ENCODE data around the gene CORO2B.

CORO2B gene

DNA sequence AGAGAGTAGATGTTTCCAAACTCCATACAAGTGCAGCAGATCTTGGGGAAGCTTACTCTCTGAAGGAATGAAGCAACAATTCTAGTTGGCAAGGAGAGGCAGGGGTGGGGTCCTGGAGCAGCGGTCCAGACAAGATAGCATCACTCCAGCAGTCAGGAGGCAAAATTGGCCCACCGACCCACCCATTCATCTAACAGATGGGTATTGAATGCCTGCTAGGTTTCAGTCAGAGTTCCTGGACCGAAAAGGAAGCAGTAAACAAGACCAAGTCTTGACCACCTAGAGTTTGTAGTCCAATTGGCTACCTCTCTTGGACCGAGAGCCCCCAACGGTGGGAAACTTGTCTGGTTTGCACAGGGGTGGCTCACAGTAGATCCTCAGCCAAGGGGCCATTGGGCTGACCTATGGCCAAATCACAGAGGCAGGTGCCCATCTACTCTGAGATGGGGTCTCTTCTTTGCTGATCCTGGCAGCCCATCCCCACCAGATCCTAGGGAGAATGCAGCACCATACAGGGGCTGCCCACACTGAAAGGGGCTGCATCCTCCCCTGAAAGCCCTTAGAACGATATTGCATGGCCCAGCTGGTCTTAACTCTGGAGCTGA, 74.3 kb downstream of the CORO2B start:
- no peak for FAIRE-seq

DNA sequence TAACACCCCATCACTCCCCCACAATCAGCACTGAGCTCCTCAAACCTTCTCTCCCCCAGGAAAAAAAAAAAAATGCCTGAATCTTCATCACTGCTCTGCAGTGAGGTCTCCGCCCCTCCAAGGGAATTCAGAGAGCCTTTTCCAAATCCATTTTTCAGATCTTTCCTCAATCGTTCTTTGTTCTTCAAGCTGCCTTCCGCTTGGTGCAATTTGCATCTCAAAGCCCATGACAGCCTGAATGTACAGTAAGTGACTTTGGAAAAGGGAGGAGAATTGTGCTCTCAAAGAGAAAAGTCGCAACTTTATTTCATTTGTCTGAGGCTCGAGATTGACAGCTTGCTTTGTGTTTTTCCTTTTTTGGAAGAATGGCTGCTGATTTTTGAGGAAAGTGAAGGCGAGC, 75.0 kb downstream of the CORO2B start:
- FAIRE-seq, result no peak

DNA sequence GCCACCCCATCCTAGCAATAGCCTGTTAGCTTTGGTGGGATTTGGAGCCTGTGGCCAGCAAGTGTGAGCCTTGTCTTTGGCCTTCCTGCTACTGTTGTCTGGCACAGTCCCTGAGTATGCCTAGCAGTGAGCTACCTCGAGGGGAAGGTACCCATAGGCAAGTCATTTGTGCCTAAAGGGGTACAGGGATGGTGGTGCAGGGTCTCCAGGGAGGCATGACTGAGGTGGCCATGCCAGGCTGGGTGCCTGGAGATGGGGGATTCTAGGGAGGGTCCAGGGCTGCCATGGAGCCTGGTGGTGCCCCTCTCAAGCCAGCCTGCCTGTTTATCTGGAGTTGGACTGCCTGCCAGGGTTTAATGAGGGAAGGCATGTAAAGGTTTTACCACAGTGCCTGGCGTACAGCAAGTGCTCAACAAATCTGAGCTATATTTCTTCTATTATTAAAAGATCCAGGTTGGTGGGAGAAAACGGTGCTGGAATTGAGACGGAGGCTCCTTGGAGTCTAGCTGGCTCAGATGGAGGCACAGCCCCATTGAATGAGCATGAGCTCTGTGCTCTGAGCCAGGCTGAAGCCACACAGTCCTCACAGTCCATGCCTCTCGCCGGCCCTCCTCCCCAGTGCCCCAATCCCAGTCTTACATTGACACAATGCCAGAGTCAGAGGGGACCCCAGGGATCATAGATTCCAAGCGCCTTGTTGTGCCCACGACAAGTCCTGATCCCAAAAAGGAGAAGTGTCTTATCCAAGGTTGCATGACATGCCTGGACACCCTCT, 76.2 kb downstream of the CORO2B start:
- FAIRE-seq, result no peak

DNA sequence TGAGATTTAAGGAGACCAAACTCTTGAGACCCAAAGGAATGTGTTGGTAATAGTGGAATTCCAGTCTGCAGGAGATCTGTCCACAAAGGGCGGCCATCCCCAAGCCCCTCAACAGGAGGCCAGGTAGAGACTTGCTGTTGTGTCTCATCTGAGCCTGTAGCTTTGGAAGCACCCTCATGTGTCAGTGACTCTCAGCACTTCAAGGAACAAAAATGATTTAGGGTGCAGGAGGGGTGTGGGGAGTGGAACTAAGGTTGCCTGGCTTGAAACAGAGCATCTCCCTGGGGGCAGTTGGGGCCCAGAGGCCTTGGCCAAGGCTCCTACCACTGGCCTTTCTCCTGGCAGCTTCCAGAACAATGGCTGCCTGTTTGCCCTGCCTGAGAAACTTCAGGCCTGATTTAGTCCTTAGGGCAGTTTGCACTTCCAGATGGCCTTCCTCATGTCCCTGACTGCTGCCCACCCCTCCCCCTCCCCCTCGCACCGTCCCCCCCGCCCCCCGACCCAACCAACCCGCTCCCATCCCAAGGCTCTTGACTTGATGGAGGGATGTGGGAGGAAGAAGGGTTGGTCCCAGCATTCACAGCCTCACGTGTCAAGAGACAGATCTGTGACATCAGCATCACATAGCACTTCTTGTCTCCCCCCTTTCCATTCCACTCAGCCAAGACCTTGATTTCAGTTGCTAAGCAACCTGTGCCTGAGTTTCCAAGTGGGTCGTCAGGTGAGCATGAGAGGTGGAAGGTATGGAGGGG, 77.1 kb downstream of the CORO2B start:
- FAIRE-seq, result no peak

GRCh38 chr15:68656438-68656739, 77.6 kb downstream of the CORO2B start:
- FAIRE-seq, result no peak

- no peak for FAIRE-seq
Measured at GRCh38 chr15:68658151-68658550, 79.4 kb downstream of the CORO2B start.

DNA sequence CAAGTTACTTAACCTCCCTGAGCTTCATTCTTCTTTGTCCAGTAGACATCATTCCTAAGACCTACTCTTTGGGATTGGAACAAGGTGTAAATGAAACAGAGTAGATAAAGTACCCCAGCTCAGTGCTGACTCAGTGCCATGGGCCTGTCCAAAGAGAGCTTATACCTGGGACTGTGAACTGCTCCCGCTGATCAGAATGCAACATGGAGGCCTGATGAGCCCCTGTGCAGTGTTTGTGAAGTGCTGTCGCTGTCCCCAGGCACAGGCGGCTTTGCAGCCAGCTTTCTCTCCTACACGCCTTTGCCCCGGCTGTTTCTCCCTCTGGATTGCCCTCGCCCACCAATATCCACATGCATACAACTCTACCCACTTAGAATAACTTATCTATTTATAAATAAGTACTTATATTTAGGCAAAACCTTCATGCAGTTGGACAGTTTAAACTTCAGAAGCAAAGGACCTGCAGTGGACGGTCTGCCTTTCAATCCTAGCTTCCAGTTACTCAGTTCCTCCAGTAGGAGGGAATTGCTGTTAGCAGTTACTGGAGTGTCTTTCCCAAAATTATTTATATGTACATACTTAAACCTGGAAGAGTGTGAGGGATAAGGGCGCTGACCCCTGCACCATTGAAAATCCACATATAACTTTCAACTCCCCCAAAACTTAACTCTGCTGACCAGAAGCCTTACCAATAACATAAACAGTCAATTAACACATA, 80.0 kb downstream of the CORO2B start:
- FAIRE-seq, result no peak

GRCh38 chr15:68663526-68663925, 84.7 kb downstream of the CORO2B start:
- FAIRE-seq, result no peak

DNA sequence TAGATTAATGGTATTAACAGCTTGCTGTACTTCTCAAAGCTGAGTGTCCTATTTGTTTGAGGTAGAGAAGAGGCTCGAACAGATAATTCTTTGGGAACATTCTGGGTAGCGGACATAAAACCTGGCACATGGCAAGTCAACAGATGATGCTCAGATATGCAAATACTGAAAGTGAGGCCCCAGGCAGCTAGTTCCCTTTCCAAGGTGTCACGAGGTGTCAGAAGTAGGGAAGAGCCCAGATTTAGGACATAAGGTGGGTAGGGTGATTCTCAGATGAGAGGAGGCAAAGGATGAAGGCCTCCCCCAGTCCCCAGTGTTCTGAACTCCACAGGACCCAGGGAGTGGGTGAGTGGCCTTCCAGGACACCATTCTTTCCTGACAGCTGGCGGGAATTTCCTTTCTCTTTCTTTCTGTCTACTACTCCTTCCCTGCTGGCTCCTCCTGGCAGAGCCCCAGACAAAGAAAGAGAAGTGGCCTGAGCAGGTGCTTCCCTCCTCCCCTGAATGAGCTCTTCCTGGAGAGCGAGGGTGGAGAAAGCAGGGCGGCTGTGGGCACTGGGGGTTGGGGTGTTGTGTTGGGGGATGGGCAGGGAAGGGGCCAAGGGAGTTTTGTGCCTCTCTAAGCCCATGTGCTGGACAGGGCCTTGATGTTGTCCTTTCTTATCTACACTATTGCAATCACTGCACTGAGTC, 87.5 kb downstream of the CORO2B start:
- FAIRE-seq, result no peak

GRCh38 chr15:68666812-68667450, 88.1 kb downstream of the CORO2B start:
- FAIRE-seq, result no peak

DNA sequence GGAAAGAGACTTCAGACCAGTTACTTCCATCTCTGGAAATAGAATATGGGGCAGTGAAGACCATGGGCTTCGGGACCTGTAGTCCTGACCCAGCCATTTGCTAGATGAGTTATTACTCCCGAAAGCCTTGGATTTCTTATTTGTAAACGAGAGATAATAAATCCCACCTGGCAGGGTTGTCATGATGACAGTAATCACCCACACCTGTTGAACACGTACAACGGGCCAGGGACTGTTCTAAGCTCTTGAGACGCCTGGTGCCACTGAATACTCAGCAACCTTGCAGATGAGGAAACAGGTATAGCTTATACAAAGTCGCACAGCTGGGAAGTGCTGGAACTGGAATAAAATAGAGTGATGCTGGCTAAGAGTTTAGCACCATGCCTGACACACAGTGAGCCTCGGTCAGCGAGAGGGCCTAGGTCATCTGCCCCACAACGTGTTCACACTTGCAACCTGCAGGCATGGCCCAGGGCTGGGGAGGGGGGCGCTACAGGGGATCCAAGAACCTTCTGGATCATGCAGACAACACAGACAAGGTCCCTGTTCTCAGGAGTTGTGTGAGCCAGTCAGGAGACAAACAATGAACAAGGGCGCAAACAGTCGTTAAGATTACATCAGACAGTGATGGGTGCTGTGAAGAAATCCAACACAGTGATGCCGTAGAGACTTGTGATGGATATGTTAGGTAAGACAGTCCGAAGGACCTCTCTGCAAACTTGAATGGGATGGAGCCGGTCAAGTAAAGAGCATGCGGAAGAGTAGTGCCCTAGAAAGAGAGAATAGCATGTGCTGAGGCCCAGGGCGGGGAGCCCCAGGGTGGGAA, 89.2 kb downstream of the CORO2B start:
- FAIRE-seq, result no peak

DNA sequence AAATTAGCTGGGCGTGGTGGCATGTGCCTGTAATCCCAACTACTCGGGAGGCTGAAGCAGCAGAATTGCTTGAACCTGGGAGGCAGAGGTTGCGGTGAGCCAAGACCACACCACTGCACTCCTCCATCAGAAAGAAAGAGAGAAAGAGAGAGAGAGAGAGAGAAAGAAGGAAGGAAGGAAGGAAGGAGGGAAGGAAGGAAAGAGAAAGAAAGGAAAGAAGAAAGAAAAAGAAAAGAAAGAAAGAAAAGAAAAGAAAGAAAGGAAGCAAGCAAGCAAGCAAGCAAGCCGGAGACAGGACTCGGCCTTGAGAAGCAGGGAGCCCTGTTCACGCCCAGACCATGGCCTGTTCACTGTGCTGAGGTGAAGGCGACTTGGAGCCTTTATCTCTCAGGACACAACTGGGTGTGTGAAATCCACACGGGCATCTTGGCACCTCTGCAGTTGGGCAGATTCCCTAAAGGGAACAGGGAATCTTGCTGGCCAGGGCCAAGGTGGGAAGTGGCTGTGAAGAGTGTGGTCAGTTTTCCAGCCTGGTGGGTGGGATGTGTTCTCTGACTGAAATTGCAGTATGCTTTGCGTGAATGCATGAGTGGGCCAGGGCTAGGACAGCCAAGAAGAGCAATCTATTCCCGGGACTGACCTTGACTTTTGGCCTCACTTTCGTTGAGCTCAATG, 90.3 kb downstream of the CORO2B start:
- no peak for FAIRE-seq

DNA sequence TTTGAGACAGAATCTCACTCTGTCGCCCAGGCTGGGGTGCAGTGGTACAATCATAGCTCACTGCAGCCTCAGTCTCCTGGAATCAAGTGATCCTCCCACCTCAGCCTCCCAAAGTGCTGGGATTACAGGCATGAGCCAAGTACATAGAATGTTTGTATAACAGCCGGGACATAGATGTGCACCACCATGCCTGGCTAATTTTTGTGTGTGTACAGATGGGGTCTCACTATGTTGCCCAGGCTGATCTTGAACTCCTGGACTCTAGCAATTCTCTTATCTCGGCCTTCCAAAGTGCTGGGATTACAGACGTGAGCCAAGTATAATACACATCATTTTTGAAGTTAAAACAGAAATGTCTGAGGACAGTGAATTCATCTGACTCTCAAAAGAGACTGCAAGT, 93.5 kb downstream of the CORO2B start:
- FAIRE-seq, result no peak

- FAIRE-seq, result no peak
Measured at GRCh38 chr15:68672781-68673205, 94.0 kb downstream of the CORO2B start.

GRCh38 chr15:68674975-68675374, 96.2 kb downstream of the CORO2B start:
- no peak for FAIRE-seq

- FAIRE-seq, result no peak
Measured at GRCh38 chr15:68676011-68676605, 97.3 kb downstream of the CORO2B start.

- no peak for FAIRE-seq
Measured at GRCh38 chr15:68676926-68677325, 98.1 kb downstream of the CORO2B start.

DNA sequence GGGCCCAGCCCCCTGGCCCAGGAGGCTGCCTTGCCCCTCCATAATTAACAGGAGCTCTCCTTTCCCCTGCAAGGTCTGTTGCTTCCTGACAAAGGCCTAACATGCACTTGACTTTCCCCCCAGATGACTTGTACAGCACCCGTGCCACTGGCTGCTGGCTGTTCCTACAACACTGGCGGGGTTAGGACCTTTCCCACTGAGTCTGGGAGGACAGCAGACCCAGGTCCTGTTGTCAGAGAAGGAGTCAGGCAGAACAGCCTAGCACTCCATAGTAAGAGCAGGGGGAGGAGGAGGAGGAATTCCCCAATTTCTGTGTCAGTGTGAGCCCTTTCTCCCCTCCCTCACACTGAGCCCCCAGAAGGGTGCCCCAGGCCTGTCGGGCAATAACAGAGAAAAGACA, 99.2 kb downstream of the CORO2B start:
- no peak for FAIRE-seq

GRCh38 chr15:68678746-68679145, 100.0 kb downstream of the CORO2B start:
- no peak for FAIRE-seq

GRCh38 chr15:68679161-68679560, 100.4 kb downstream of the CORO2B start:
- FAIRE-seq, result no peak

All from G401.6 (cell line).